Measurements from ENCODE around the gene UNC13B. TPM values are rescaled to one million over a fixed set of nuclear protein-coding genes. Genes with fewer than 3 reads are reported as not detected.
A peak's percentile ranks its signal among the peaks of the same experiment; 100 is the strongest.

The UNC13B gene
- total and polyA plus RNA-seq, 8 donors = 70.0 to 92.8 (median 86.3) TPM

DNA sequence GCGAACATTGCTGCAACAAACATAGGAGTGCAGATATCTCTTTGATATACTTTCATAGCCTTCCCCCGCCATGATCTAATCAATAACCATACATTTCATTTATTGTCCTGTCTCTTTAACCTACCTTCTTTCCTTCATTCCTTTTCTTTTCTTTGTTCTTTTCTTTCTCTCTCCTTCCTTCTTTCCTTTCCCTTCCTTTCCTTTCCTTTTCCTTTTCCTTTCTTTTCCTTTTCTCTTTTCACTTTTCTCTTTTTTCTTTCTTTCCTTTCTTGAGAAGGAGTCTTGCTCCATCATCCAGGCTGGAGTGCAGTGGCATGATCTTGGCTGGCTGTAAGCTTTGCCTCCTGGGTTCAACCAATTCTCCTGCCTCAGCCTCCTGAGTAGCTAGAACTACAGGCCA is 100.3 kb downstream of the UNC13B start:
- no peak overlapping the region for H3K27ac ChIP-seq
- intact Hi-C loops (cut with DNase I) = no loop called here
- H3K4me3 ChIP-seq = no peak overlapping the region

DNA sequence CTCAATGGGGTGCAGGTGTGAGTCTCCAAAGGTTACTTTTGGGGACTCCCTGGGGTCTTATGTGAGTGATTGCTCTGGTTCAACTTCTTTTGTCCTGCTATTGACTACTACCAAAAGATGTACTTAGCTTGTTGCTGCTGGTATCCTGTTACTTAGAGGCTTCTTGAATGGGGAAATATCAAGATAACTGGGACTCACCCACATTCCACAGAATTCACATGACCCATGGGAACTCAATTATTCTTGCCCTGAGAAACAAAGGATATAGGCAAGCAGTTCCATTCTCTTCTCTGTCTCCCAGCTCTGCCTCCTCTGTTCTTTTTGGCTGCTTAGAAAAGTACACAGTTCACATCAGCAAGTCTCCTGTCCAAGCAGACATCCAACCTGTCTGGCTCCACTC is 105.9 kb downstream of the UNC13B start:
- ATAC-seq (peak; percentile 46), DNase-seq (no peak)
- H3K9me3 ChIP-seq = no peaks in the 10 kb centered on the region
- no peaks in the 10 kb centered on the region for H3K27me3 ChIP-seq
- peaks cover 0 to 28% of the 10 kb centered on the region in 2 donors for H3K4me1 ChIP-seq
- H3K4me3 ChIP-seq = no peak overlapping the region
- intact Hi-C loops (cut with DNase I) = no loop called here
- no peaks in the 10 kb centered on the region for H3K36me3 ChIP-seq
- peak overlapping the region in 1 of 2 donors; percentile 21 for H3K27ac ChIP-seq
- TF ChIP-seq, protein P1, sequence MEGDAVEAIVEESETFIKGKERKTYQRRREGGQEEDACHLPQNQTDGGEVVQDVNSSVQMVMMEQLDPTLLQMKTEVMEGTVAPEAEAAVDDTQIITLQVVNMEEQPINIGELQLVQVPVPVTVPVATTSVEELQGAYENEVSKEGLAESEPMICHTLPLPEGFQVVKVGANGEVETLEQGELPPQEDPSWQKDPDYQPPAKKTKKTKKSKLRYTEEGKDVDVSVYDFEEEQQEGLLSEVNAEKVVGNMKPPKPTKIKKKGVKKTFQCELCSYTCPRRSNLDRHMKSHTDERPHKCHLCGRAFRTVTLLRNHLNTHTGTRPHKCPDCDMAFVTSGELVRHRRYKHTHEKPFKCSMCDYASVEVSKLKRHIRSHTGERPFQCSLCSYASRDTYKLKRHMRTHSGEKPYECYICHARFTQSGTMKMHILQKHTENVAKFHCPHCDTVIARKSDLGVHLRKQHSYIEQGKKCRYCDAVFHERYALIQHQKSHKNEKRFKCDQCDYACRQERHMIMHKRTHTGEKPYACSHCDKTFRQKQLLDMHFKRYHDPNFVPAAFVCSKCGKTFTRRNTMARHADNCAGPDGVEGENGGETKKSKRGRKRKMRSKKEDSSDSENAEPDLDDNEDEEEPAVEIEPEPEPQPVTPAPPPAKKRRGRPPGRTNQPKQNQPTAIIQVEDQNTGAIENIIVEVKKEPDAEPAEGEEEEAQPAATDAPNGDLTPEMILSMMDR (IDR thresholded peaks at IDR 0.05) = no peak

More for the DNA sequence above, 100.3 kb downstream of the UNC13B start:
- DNase-seq (no peak), ATAC-seq (no peak)
- Histone ChIP-seq H3K27me3 (no peaks in the 10 kb centered on the region), H3K9me3 (no peaks in the 10 kb centered on the region), H3K36me3 (no peaks in the 10 kb centered on the region), H3K4me1 (peaks cover 0 to 16% of the 10 kb centered on the region in 2 donors)
- TF ChIP-seq, protein P1 (IDR thresholded peaks at IDR 0.05) = no peak

DNA sequence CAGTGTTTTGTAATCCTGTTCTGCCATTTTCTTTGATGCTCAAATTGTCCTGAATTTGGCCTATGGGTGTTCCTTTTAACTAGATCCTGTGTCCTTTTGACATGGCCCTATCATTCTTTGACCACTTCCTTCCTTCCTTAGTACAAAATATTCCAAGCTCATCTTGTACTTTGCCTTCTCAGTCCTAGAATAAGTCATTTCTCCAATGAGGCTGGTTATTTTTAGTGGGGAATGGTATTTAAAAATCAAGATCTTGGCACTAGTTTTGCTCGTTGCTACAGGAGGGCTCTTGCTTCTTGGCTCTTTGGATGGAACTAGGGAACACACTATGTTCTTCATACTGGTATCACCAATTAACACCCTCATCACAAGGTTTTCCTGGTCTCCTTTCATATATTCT is 108.1 kb downstream of the UNC13B start:
- H3K36me3 ChIP-seq = no peaks in the 10 kb centered on the region
- DNase-seq (no peak), ATAC-seq (no peak)
- H3K27ac ChIP-seq = peak overlapping the region in 1 of 2 donors; percentile 59
- no peaks in the 10 kb centered on the region for H3K27me3 ChIP-seq
- H3K4me3 ChIP-seq = no peak overlapping the region
- H3K9me3 ChIP-seq = no peaks in the 10 kb centered on the region
- H3K4me1 ChIP-seq = peaks cover 0 to 28% of the 10 kb centered on the region in 2 donors
- intact Hi-C loops (cut with DNase I) = no loop called here
- TF ChIP-seq, protein P1 (IDR thresholded peaks at IDR 0.05) = no peak

DNA sequence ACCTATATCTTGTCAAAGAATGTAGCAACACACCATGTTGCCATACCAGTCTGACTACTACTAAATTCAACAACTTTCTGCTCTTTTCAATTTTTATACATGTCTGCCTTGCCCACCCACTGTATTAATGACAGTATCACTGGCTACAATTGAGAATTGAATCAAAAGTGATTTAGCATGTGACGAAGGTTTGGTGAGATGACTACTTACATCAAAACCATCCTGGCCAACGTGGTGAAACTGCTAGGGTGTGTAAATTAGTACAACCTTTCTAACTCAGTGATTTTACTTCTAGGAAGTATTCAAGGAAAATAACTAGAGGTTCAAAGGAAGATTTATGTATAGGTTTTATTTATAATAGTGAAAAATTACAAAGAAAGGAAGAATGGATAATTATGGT is 109.8 kb downstream of the UNC13B start:
- no peak overlapping the region for H3K27ac ChIP-seq
- no peak for ATAC-seq
- DNase-seq = no peak
- no peak overlapping the region for H3K4me3 ChIP-seq
- no peaks in the 10 kb centered on the region for H3K9me3 ChIP-seq
- no peaks in the 10 kb centered on the region for H3K27me3 ChIP-seq
- intact Hi-C loops (cut with DNase I) = no loop called here
- H3K4me1 ChIP-seq = peaks cover 0 to 32% of the 10 kb centered on the region in 2 donors
- no peaks in the 10 kb centered on the region for H3K36me3 ChIP-seq
- TF ChIP-seq, protein P1 (IDR thresholded peaks at IDR 0.05) = no peak

DNA sequence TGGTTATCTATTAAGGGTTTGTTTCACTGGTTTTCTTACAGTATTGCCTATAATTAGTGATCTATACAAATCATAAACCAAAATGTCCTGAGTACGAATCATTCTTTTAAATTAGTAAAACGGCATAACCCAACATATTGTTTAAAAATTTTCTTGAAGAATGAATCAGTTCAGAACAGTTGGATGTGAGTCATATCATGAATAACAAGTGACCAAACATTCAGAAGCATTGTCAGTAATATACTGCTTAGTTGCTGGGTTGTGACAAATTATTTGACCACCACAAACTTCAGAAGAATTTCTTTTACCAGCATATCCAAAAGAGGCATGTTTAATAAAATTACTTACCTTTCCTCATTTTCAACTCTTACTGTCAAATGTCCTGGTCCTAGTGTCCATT is 111.2 kb downstream of the UNC13B start:
- Histone ChIP-seq H3K4me3 (no peak overlapping the region), H3K27me3 (no peaks in the 10 kb centered on the region), H3K36me3 (no peaks in the 10 kb centered on the region), H3K9me3 (no peaks in the 10 kb centered on the region), H3K27ac (peak overlapping the region in 1 of 2 donors; percentile 31), H3K4me1 (peaks cover 6 to 41% of the 10 kb centered on the region in 2 donors)
- TF ChIP-seq, protein P1 (IDR thresholded peaks at IDR 0.05) = no peak
- ATAC-seq (no peak), DNase-seq (no peak)
- intact Hi-C loops (cut with DNase I) = no loop called here

All from left lung (tissue), 10 donors.